Loucy (cell line): ENCODE data around the gene GTF3C1.
A peak's percentile ranks its signal among the peaks of the same experiment; 100 is the strongest.

Experiments
- H2AFZ ChIP-seq: fragments of 200-600 bp; sonication (generic); 2 replicates; pipeline ENCODE4 v1.6.0; 2016; ENCODE audit warnings: antibody characterized with exemption, mild to moderate bottlenecking, low read length, moderate library complexity
- H3F3A ChIP-seq: fragments of 200-600 bp; 2 replicates; pipeline ENCODE4 v1.6.0; 2016; ENCODE audit warnings: antibody characterized with exemption, low read depth, mild to moderate bottlenecking
- H3K27me3 ChIP-seq: fragments of 200-600 bp; sonication (generic); 2 replicates; pipeline ENCODE4 v1.6.1; 2014; ENCODE audit warnings: low read length, mild to moderate bottlenecking; ENCODE audit not compliant: insufficient read depth, poor library complexity, severe bottlenecking
- H3K36me3 ChIP-seq: fragments of 200-600 bp; sonication (generic); 2 replicates; pipeline ENCODE4 v1.6.1; 2016; ENCODE audit warnings: low read length; ENCODE audit not compliant: insufficient read depth
- H3K4me1 ChIP-seq: fragments of 200-600 bp; sonication (generic); 2 replicates; pipeline ENCODE4 v1.5.1; 2014; ENCODE audit warnings: low read length, mild to moderate bottlenecking; ENCODE audit not compliant: insufficient read depth, poor library complexity, severe bottlenecking
- H3K4me2 ChIP-seq: fragments of 200-600 bp; sonication (generic); 2 replicates; pipeline ENCODE4 v1.6.0; 2014; ENCODE audit warnings: antibody characterized with exemption, low read length, low read depth, mild to moderate bottlenecking; ENCODE audit not compliant: poor library complexity, severe bottlenecking
- H3K4me3 ChIP-seq: fragments of 200-600 bp; sonication (generic); 2 replicates; pipeline ENCODE4 v1.5.1; 2014; ENCODE audit warnings: low read length, mild to moderate bottlenecking, mixed read lengths; ENCODE audit not compliant: poor library complexity, severe bottlenecking
- H3K79me2 ChIP-seq: fragments of 200-600 bp; sonication (generic); 2 replicates; pipeline ENCODE4 v1.6.1; 2014; ENCODE audit warnings: low read length; ENCODE audit not compliant: insufficient read depth
- H3K9ac ChIP-seq: fragments of 200-600 bp; sonication (generic); 2 replicates; pipeline ENCODE4 v1.6.0; 2014; ENCODE audit warnings: mild to moderate bottlenecking, low read depth, low read length, moderate library complexity; ENCODE audit not compliant: poor library complexity, severe bottlenecking
- H3K9me2 ChIP-seq: fragments of 200-600 bp; sonication (generic); replicated peaks from 2 replicates; pipeline ENCODE4 v1.6.1; 2016; ENCODE audit warnings: low read depth, low read length, mixed read lengths
- H3K9me3 ChIP-seq: fragments of 200-600 bp; sonication (generic); 2 replicates; pipeline ENCODE4 v1.6.1; 2014; ENCODE audit warnings: mild to moderate bottlenecking, antibody characterized with exemption, low read length, low read depth; ENCODE audit not compliant: insufficient read depth
- H4K20me1 ChIP-seq: fragments of 200-600 bp; sonication (generic); 2 replicates; pipeline ENCODE4 v1.6.0; 2014; ENCODE audit warnings: antibody characterized with exemption, low read length, mild to moderate bottlenecking; ENCODE audit not compliant: insufficient read depth, poor library complexity, severe bottlenecking
- EZH2phosphoT487 ChIP-seq: fragments of 200-600 bp; IDR thresholded peaks from 2 replicates; pipeline ENCODE4 v1.6.1; 2018; ENCODE audit warnings: antibody characterized with exemption, mild to moderate bottlenecking, moderate library complexity, borderline replicate concordance
- TF ChIP-seq, protein P1 (sequence below): fragments of 200-600 bp; sonication (generic); conservative IDR thresholded peaks from 2 replicates; pipeline ENCODE4 v1.5.1; 2014; ENCODE audit warnings: mild to moderate bottlenecking, antibody characterized with exemption, low read length

The GTF3C1 gene, protein sequence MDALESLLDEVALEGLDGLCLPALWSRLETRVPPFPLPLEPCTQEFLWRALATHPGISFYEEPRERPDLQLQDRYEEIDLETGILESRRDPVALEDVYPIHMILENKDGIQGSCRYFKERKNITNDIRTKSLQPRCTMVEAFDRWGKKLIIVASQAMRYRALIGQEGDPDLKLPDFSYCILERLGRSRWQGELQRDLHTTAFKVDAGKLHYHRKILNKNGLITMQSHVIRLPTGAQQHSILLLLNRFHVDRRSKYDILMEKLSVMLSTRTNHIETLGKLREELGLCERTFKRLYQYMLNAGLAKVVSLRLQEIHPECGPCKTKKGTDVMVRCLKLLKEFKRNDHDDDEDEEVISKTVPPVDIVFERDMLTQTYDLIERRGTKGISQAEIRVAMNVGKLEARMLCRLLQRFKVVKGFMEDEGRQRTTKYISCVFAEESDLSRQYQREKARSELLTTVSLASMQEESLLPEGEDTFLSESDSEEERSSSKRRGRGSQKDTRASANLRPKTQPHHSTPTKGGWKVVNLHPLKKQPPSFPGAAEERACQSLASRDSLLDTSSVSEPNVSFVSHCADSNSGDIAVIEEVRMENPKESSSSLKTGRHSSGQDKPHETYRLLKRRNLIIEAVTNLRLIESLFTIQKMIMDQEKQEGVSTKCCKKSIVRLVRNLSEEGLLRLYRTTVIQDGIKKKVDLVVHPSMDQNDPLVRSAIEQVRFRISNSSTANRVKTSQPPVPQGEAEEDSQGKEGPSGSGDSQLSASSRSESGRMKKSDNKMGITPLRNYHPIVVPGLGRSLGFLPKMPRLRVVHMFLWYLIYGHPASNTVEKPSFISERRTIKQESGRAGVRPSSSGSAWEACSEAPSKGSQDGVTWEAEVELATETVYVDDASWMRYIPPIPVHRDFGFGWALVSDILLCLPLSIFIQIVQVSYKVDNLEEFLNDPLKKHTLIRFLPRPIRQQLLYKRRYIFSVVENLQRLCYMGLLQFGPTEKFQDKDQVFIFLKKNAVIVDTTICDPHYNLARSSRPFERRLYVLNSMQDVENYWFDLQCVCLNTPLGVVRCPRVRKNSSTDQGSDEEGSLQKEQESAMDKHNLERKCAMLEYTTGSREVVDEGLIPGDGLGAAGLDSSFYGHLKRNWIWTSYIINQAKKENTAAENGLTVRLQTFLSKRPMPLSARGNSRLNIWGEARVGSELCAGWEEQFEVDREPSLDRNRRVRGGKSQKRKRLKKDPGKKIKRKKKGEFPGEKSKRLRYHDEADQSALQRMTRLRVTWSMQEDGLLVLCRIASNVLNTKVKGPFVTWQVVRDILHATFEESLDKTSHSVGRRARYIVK (N-terminal part only)

DNA sequence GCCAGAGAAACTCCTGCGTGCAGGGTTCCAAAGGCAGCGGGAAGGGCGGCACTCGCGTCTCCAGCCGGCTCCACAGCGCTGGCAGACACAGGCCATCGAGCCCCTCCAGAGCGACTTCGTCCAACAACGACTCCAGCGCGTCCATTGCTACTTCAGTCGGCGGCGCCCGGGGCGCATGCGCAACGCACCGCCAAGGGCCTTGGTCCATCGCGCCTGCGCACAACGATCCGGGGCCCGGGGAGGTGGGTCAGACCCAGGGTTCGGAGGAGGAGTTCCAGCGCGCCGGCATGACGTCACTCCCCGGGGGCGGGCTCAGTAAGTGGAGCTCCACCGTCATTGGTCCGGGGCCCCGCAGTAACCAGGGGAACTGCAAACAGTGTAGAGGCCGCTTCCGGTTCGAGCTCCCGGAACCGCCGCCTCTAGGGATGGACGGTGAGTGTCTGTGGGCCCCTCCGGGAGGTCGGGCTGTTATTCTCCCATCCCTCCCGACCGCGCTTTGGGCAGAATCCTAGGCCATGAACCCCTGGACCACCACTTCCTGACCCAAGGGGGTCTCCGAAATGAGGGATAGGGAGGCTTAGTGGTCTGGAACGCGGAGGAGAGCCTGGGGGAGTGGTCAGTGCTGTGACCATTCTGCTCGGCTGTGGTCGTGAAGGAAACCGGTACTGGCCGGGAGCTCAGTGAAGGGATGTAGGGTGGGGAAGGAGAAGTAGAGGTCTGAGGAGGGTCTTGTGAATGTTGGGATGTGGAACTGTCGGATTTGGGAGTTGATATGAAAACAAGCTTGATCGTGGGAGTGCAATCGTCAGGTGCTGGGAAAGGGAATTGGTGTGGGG lies at the start of gene GTF3C1, which contains the start of gene KATNIP:
Gene GTF3C1, minus strand, starts transcription at position 168 of the 836 bp plus-strand sequence. Its CDS starts 23 bp downstream, at position 145.
Gene KATNIP, plus strand, starts transcription at position 399 of the 836 bp plus-strand sequence. Its CDS starts 27 bp downstream, at position 426.
- Histone ChIP-seq H3K36me3 (peaks cover 7% of the 10 kb centered on the region; the same call in 1 of the 2 replicates), H4K20me1 (peaks cover 11% of the 10 kb centered on the region), H3K79me2 (peaks cover 35% of the 10 kb centered on the region), H3K9ac (peak within 1 kb of the TSS; percentile 76), H3K4me3 (peak within 1 kb of the TSS; percentile 98), H3K4me2 (peak within 1 kb of the TSS; percentile 91), H3F3A (no peaks in the 10 kb centered on the region), H3K4me1 (peaks cover 34% of the 10 kb centered on the region), H3K9me3 (no peaks in the 10 kb centered on the region), H3K9me2 (no peaks in the 10 kb centered on the region), H3K27me3 (no peaks in the 10 kb centered on the region), H2AFZ (peak within 1 kb of the TSS; percentile 93)
- TF ChIP-seq, protein P1, sequence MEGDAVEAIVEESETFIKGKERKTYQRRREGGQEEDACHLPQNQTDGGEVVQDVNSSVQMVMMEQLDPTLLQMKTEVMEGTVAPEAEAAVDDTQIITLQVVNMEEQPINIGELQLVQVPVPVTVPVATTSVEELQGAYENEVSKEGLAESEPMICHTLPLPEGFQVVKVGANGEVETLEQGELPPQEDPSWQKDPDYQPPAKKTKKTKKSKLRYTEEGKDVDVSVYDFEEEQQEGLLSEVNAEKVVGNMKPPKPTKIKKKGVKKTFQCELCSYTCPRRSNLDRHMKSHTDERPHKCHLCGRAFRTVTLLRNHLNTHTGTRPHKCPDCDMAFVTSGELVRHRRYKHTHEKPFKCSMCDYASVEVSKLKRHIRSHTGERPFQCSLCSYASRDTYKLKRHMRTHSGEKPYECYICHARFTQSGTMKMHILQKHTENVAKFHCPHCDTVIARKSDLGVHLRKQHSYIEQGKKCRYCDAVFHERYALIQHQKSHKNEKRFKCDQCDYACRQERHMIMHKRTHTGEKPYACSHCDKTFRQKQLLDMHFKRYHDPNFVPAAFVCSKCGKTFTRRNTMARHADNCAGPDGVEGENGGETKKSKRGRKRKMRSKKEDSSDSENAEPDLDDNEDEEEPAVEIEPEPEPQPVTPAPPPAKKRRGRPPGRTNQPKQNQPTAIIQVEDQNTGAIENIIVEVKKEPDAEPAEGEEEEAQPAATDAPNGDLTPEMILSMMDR = no peak
- TF ChIP-seq EZH2phosphoT487 = no peak

DNA sequence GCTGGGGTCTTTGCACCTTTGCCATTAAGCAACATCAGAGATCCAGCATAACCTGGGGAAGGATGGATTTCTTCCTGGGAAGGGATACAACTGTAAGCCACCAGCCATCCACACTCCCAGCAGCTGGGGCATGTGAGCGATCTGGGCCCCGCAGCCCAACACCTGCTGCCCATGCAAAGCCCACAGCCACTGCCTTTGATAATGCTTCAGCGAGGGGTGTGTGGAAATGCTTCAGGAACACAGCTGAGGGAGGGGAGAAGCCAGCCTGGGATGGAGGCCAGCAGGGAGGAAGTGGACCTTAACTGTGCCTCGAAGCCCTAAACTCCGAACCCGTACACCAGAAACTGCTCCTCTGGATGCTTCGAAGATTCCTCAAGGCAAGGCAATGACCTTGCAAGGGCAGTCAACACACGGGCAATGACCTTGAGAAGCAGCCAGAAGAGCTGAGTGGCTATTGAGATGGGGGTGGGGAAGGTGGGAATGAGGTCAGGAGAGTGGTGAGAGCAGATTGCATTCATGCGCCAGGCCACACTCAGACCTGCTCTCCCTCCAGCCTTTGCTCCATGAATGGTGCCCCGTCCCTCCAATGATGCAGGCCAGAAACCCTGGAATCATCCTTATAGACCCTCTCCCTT lies 49.3 kb upstream of the GTF3C1 start:
- Histone ChIP-seq H2AFZ (no peak overlapping the region), H3F3A (no peaks in the 10 kb centered on the region), H3K4me2 (no peak overlapping the region), H3K4me3 (no peak overlapping the region), H3K9me2 (no peaks in the 10 kb centered on the region), H3K27me3 (no peaks in the 10 kb centered on the region), H3K79me2 (no peaks in the 10 kb centered on the region), H3K9me3 (no peaks in the 10 kb centered on the region), H3K4me1 (no peaks in the 10 kb centered on the region), H3K9ac (no peak overlapping the region), H3K36me3 (no peaks in the 10 kb centered on the region), H4K20me1 (no peaks in the 10 kb centered on the region)
- no peak for TF ChIP-seq EZH2phosphoT487
- TF ChIP-seq, protein P1 = no peak
